Activated CD4-positive, alpha-beta T cell treated with anti-CD3 and anti-CD28 coated beads, Interleukin-10, Interleukin-2, amounts not matched to agents 100 ng/mL and 50 ng/mL, durations not matched to agents 16 hours and 8 hours (primary cell): ENCODE measurements around the gene UNKL.

Experiments
- DNase-seq: peaks from one replicate; pipeline ENCODE4 v3.0.0-alpha.2; 2020

Gene UNKL

GRCh38 chr16:1349951-1350350 is 64.6 kb downstream of the UNKL start:
- DNase-seq: no peak

DNA sequence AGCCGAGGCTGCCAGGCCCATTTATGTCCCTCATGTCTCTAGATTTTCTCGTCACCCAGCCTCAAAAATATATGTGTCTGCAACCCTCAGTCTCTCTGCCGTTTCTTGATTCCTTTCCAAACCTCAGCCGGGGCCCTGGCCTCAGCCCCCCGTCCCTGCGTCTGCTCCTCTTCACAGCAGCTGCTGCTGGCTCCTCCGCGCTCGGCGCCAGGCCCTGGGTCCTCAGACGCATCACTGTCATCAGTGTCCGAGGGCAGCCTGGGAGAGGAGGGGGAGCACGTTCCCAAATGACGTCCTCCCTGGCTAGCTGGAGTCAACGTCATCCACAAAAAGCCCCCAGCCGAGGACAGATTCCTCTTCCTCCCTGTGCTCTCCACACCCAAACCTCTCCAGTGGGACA is 65.2 kb downstream of the UNKL start:
- DNase-seq: no peak

- DNase-seq: no peak
These were observed 65.6 kb downstream of the UNKL start for GRCh38 chr16:1348926-1349325.

DNA sequence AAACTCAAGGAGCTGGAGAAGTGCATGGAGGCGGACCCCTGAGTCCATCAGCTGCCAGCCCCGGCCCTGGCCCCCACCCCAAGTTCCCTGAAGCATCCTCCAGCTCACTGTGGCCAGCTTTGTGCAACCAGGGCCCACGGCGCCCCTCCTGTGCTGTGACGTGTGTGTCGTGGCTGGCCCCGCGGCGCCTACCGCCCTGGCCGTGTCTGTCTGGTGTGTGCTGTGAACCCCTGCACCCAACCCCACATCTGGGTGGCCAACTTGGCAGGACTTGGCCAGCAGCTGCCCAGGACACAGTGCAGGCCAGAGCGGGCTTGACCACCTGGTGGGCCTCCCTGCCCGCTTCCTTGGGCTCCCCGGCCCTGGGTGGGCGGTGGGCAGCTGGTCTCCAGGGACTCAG is 66.1 kb downstream of the UNKL start:
- no peak for DNase-seq

DNA sequence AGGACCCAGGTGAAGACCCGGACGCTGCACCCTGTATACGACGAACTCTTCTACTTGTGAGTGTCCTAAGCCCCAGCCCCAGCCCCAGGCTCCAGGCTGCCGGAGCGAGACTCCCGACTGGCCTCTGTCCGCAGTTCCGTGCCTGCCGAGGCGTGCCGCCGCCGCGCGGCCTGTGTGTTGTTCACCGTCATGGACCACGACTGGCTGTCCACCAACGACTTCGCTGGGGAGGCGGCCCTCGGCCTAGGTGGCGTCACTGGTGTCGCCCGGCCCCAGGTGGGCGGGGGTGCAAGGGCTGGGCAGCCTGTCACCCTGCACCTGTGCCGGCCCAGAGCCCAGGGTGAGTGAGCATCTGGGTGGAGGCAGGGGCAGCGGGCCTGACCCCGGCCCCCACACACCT is 66.5 kb downstream of the UNKL start:
- DNase-seq: no peak

GRCh38 chr16:1347286-1347855 is 67.1 kb downstream of the UNKL start:
- no peak for DNase-seq

DNA sequence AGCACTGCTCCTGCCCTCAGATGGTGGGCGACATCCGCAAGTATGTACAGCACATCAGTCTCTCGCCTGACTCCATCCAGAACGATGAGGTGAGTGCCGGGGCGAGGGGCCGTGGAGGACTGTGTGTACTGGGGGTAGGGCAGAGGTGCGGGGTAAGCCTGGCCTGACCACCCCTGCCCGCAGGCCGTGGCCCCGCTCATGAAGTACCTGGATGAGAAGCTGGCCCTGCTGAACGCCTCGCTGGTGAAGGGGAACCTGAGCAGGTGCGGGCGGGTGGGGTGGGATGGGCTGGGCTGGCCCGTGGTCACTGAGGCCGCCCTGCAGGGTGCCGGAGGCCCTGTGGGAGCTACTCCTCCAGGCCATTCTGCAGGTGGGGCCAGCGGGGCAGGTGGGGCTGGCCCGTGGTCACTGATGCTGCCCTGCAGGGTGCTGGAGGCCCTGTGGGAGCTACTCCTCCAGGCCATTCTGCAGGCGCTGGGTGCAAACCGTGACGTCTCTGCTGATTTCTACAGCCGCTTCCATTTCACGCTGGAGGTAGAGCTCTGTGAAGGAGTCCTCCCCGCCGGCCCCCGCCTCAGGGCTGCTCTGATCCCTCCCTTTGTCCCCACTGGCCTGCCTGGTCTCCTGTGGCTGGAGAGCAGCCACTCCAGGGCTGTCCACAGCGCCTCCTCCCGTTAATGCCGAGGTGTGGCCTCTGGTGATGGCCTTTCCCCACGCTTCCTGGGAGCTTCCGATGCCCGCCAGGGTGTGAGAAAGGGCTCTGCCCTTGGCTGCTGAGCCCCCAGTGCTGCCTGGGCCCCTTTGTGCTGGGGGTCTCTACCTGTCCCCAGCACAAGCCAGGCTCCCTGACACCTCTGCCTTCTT is 67.8 kb downstream of the UNKL start:
- DNase-seq: no peak

GRCh38 chr16:1345651-1346421 is 68.7 kb downstream of the UNKL start:
- DNase-seq: no peak

- DNase-seq: no peak
These were observed 69.4 kb downstream of the UNKL start for GRCh38 chr16:1345087-1345486.

GRCh38 chr16:1344499-1344898 is 70.0 kb downstream of the UNKL start:
- no peak for DNase-seq

- no peak for DNase-seq
These were observed 70.9 kb downstream of the UNKL start for GRCh38 chr16:1343428-1344242.

DNA sequence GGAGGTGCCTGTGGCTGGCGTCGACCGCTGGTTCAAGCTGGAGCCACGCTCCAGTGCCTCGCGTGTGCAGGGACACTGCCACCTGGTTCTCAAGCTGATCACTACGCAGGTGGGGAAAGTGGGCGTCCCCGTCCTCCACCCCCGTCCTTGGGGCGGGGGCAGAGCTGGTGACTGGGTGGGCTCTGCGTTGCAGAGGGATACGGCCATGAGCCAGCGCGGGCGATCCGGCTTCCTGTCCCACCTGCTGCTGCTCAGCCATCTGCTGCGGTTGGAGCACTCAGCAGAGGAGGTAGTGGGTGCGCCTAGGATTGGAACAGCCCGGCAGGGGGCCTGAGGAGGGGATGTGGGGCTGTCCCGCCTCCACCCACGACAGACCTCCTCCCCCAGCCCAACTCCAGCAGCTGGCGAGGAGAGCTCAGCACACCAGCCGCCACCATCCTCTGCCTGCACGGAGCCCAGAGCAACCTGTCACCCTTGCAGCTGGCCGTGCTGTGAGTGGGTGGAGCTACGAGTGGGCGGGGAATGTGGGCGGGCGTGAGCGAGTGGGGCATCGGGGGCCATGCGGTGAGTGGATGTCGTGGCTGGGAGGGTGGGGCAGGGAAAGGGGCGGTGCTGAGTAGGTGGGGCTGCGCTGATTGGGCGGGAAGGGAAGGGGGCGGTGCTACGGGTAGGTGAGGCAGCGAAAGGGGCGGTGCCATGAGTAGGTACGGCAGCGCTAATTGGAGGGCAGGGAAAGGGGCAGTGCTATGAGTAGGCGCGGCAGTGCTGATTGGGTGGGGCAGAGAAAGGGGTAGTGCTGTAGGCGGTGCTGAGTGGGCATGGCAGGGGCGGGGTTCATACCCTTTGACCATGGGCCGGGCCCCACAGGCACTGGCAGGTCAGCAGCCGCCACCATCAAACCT is 71.7 kb downstream of the UNKL start:
- DNase-seq: peak; percentile 97

- DNase-seq: no peak
These were observed 72.7 kb downstream of the UNKL start for GRCh38 chr16:1341495-1342420.

GRCh38 chr16:1340730-1341494 is 73.6 kb downstream of the UNKL start:
- DNase-seq: no peak

- no peak for DNase-seq
These were observed 75.4 kb downstream of the UNKL start for GRCh38 chr16:1338855-1339675.

GRCh38 chr16:1338119-1338730 is 76.3 kb downstream of the UNKL start:
- DNase-seq: no peak

DNA sequence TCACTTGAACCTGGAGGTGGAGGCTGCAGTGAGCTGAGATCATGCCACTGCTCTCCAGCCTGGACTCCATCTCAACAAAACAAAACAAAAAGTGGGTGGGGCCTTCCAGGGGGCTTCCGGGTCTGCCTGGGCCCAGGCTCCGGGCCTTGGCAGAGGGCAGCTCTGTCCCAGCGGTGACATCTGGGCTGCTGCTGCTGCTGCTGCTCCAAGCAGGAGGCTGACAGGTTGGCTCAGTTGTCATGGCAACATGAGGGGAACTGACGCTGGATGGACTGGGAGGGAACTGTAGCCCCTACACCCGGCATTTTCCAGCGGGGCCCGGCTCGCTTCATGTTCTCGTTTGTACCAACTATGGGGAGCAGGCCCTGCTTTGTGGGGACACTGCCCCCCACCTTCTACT is 77.0 kb downstream of the UNKL start:
- no peak for DNase-seq

- DNase-seq: no peak
These were observed 77.9 kb downstream of the UNKL start for GRCh38 chr16:1336619-1337018.

DNA sequence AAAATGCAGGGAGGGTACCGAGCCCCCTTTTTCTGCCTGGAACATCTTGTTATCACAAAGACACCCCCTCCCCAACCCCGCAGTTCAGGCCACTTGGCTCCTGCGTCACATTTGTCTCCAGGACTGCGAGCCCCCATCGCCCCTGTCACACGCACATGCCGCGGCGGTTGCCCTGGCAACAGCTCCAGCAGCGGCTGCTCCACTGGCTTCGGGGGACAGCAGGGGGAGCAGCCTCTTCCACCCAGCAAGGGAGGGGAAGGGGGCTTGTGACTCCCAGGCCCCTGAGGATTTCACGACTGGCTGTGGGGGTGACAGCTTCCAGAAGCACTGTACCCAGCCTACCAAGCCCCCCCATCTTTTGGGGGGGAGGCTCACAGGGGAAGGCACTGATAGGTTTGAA is 78.5 kb downstream of the UNKL start:
- DNase-seq: no peak
